Endothelial cell of umbilical vein (primary cell): ENCODE measurements around the gene VPS25. TPM values are rescaled to one million over a fixed set of nuclear protein-coding genes. Genes with fewer than 3 reads are reported as not detected.

ENCODE experiments used
- BruUV-seq: library from RNA; stranded (reverse); fragments of 400-500 nt; replicated peaks from 2 replicates; lab custom pipeline; 2021; lab: Mats Ljungman, UMichigan
- CTCF ChIA-PET: fragments of 300-600, 350-600 bp; sonication (Branson Sonifier 250); formaldehyde crosslinking; loops from one replicate; lab custom pipeline; 2021; ENCODE audit warnings: antibody characterized with exemption, inconsistent platforms; lab: Charles Lee
- POLR2A ChIA-PET: fragments of 300-600, 350-600 bp; sonication (Branson Sonifier 250); formaldehyde crosslinking; loops from one replicate; lab custom pipeline; 2021; ENCODE audit warnings: antibody characterized with exemption, inconsistent platforms; lab: Charles Lee
- DNase-seq: peaks from one replicate; pipeline ENCODE4 v3.0.0-alpha.2; 2011; ENCODE audit warnings: low read depth, low spot score
- FAIRE-seq: peaks from 2 replicates; lab custom pipeline; 2011; peaks lifted over from hg19 to GRCh38; lab: Jason Lieb, UNC
- H2AFZ ChIP-seq: 2 replicates; pipeline ENCODE4 v1.6.0; 2012; ENCODE audit warnings: low read depth, low read length, control low read depth, inconsistent platforms
- H3K27ac ChIP-seq: 2 replicates; pipeline ENCODE4 v1.5.1; 2011; ENCODE audit warnings: low read depth, mild to moderate bottlenecking, control low read depth, low read length, moderate library complexity; ENCODE audit not compliant: insufficient read depth
- H3K27me3 ChIP-seq, 2 experiments: 2 replicates each; pipeline versions ENCODE4 v1.6.0 to v1.6.1; 2011; ENCODE audit warnings: low read length in 2 of 2, mixed read lengths in 1 of 2; ENCODE audit not compliant: control insufficient read depth in 2 of 2, insufficient read depth in 2 of 2
- H3K36me3 ChIP-seq, 2 experiments: 2 replicates in 1 of 2; 3 replicates in 1 of 2; pipeline ENCODE4 v1.5.1; 2011; ENCODE audit warnings: low read length in 2 of 2, mild to moderate bottlenecking in 1 of 2, moderate library complexity in 1 of 2; ENCODE audit not compliant: control insufficient read depth in 2 of 2, insufficient read depth in 2 of 2; ENCODE audit errors: extremely low read depth in 1 of 2
- H3K4me1 ChIP-seq: 3 replicates; pipeline ENCODE4 v1.5.1; 2011; ENCODE audit warnings: mild to moderate bottlenecking, low read length; ENCODE audit not compliant: control insufficient read depth, insufficient read depth; ENCODE audit errors: extremely low read depth
- H3K4me2 ChIP-seq: 2 replicates; pipeline ENCODE4 v1.6.1; 2011; ENCODE audit warnings: low read length, control low read depth, mixed read lengths; ENCODE audit not compliant: insufficient read depth
- H3K4me3 ChIP-seq, 3 experiments: fragments of 200-600 bp in 1 of 3; sonication (generic), shearing (Covaris generic) in 1 of 3; replicated peaks in 1 of 3; 2 replicates each; pipeline ENCODE4 v1.5.1; 2011 to 2016; ENCODE audit warnings: control low read depth in 3 of 3, low read length in 3 of 3, mild to moderate bottlenecking in 2 of 3, inconsistent platforms in 1 of 3, low read depth in 1 of 3, moderate library complexity in 1 of 3; ENCODE audit not compliant: insufficient read depth in 1 of 3
- H3K79me2 ChIP-seq: 2 replicates; pipeline ENCODE4 v1.6.0; 2012; ENCODE audit warnings: low read length, inconsistent platforms; ENCODE audit not compliant: control insufficient read depth, insufficient read depth
- H3K9ac ChIP-seq: replicated peaks from 2 replicates; pipeline ENCODE3; 2011; ENCODE audit warnings: low read length, control low read depth; ENCODE audit not compliant: insufficient read depth; ENCODE audit errors: extremely low read depth
- H3K9me1 ChIP-seq: replicated peaks from 3 replicates; pipeline ENCODE4 v1.6.0; 2011; ENCODE audit warnings: mild to moderate bottlenecking, low read length; ENCODE audit not compliant: control insufficient read depth, insufficient read depth; ENCODE audit errors: extremely low read depth
- H3K9me3 ChIP-seq: replicated peaks from 2 replicates; pipeline ENCODE4 v1.5.1; 2012; ENCODE audit warnings: low read length, inconsistent platforms; ENCODE audit not compliant: control insufficient read depth, insufficient read depth
- H4K20me1 ChIP-seq: replicated peaks from 2 replicates; pipeline ENCODE3; 2011; ENCODE audit warnings: mild to moderate bottlenecking, low read length; ENCODE audit not compliant: control insufficient read depth, insufficient read depth; ENCODE audit errors: extremely low read depth
- CTCF ChIP-seq, 2 donors: IDR thresholded peaks; 1 replicate in 1 of 2; 2 replicates in 1 of 2; pipeline ENCODE4 v1.5.1; 2011; ENCODE audit warnings: low read length in 2 of 2, mild to moderate bottlenecking in 2 of 2, moderate library complexity in 2 of 2, control low read depth in 1 of 2, inconsistent platforms in 1 of 2, low read depth in 1 of 2; ENCODE audit not compliant: insufficient read depth in 1 of 2; ENCODE audit errors: extremely low read depth in 1 of 2
- EZH2 ChIP-seq: IDR thresholded peaks from 2 replicates; pipeline ENCODE4 v1.6.1; 2012; ENCODE audit warnings: borderline replicate concordance, low read depth, mild to moderate bottlenecking, moderate library complexity, low read length, inconsistent platforms; ENCODE audit not compliant: severe bottlenecking
- FOS ChIP-seq: IDR thresholded peaks from 2 replicates; pipeline ENCODE4 v1.6.1; 2011; ENCODE audit warnings: mild to moderate bottlenecking, low read length, moderate library complexity, borderline replicate concordance; ENCODE audit not compliant: insufficient read depth
- GATA2 ChIP-seq: IDR thresholded peaks from 2 replicates; pipeline ENCODE4 v1.7.0; 2011; ENCODE audit warnings: low read depth, mild to moderate bottlenecking, moderate library complexity, mixed read lengths, low read length; ENCODE audit not compliant: insufficient read length, insufficient read depth
- JUN ChIP-seq: IDR thresholded peaks from 2 replicates; pipeline ENCODE4 v1.6.1; 2011; ENCODE audit warnings: borderline replicate concordance, low read depth; ENCODE audit not compliant: insufficient read length, insufficient read depth
- MAX ChIP-seq: IDR thresholded peaks from 2 replicates; pipeline ENCODE4 v1.6.1; 2011; ENCODE audit not compliant: insufficient read depth, insufficient read length
- MYC ChIP-seq: IDR thresholded peaks from one replicate; pipeline ENCODE4 v1.6.1; 2011; ENCODE audit warnings: mild to moderate bottlenecking, low read depth, low read length
- POLR2A ChIP-seq: IDR thresholded peaks from 2 replicates; pipeline ENCODE4 v1.6.1; 2012; ENCODE audit warnings: low read depth, mild to moderate bottlenecking, control low read depth, low read length
- POLR2AphosphoS5 ChIP-seq: IDR thresholded peaks from 2 replicates; pipeline ENCODE4 v1.6.1; 2012; ENCODE audit warnings: low read depth, mild to moderate bottlenecking, control low read depth, low read length, moderate library complexity; ENCODE audit not compliant: insufficient read depth
- dilution Hi-C: fragments of 300-500 bp; cut with MboI; formaldehyde crosslinking; loops from one replicate; pipeline ENCODE4 v1.15.0; 2019; ENCODE audit warnings: low sequenced_read_pairs; ENCODE audit not compliant: extremely low pct_ligation_motif_present
- intact Hi-C: fragments of 100-400 bp; cut with micrococcal nuclease; formaldehyde crosslinking; loops from one replicate; pipeline ENCODE4 v1.10.0; 2022
- polyA plus RNA-seq, 4 experiments: library from polyadenylated mRNA; depleted of rRNA in 3 of 4; stranded (reverse) in 3 of 4; unstranded in 1 of 4; fragments of >200 nt; gene quantifications; 2 replicates each; pipeline versions ENCODE4 v1.2.1 to v1.2.3, GENCODE V29; 2011 to 2012; ENCODE audit warnings: missing spikeins in 1 of 4
- total RNA-seq: library from RNA; stranded (reverse); gene quantifications from 2 replicates; pipeline ENCODE4 v1.2.3, GENCODE V29; 2021

Gene VPS25
- total and polyA plus RNA-seq, 2 donors (not counting 3 experiments of a cell fraction or from before 2014, with no cell fraction given): 45.0 to 86.8 TPM

GRCh38 chr17:42814633-42815399 lies 41.6 kb downstream of the VPS25 start:
- H3K9ac ChIP-seq: peak overlapping the region; percentile 10
- no peaks in the 10 kb centered on the region for H3K79me2 ChIP-seq
- H3K4me1 ChIP-seq: peaks cover 20% of the 10 kb centered on the region
- peak overlapping the region; percentile 20 for H3K4me2 ChIP-seq
- FAIRE-seq: peak; percentile 82
- intact Hi-C loops: no loop called here
- no peaks in the 10 kb centered on the region for H3K9me3 ChIP-seq
- H3K27ac ChIP-seq: peak overlapping the region; percentile 41
- peaks cover 24 to 28% of the 10 kb centered on the region in 2 experiments for H3K36me3 ChIP-seq
- H3K4me3 ChIP-seq: no peak overlapping the region
- DNase-seq: peak; percentile 63
- H4K20me1 ChIP-seq: no peaks in the 10 kb centered on the region
- H3K9me1 ChIP-seq: no peaks in the 10 kb centered on the region
- no peak for TF ChIP-seq GATA2
- no peak for TF ChIP-seq CTCF (IDR thresholded peaks at IDR 0.05; ENCODE audit: extremely low read depth in 1 of 2, insufficient read depth in 1 of 2, low read depth in 1 of 2, low read length in 2 of 2)
- no peak for TF ChIP-seq POLR2A
- TF ChIP-seq JUN: peak; percentile 67
- no peak for TF ChIP-seq EZH2
- TF ChIP-seq POLR2AphosphoS5: peak; percentile 40
- no peak for TF ChIP-seq MYC
- peak; percentile 16 for TF ChIP-seq FOS
- TF ChIP-seq MAX: no peak
- H3K27me3 ChIP-seq: no peaks in the 10 kb centered on the region
- CTCF ChIA-PET: interaction anchor here (0.8 to 2.8 kb wide), 12 partner anchors 8 to 237 kb away, joined by 3 to 43 read pairs (median 6); partner anchors contain the start of genes BECN1, PSMC3IP, RPL27 and VPS25
- no peak overlapping the region for H2AFZ ChIP-seq
- BruUV-seq: no TSS peak
- dilution Hi-C loops: loop anchor here (10.0 kb wide), 1 partner anchor 210 kb away; the partner anchor contains the start of genes RETREG3 and TUBG1
- POLR2A ChIA-PET: interaction anchor here (2.4 kb wide), 1 partner anchor 10 kb away, joined by 10 read pairs; the partner anchor contains the start of gene BECN1
